ENCODE measurements around the gene EAF2.
"Not testable (repeated sequence)": the region's sequence is repeated elsewhere in the genome, so short reads cannot be mapped to it uniquely, and the experiment has no call there.

The EAF2 gene

GRCh38 chr3:121822973-121823372 lies 12.0 kb upstream of the EAF2 start:
- H2AFZ ChIP-seq (ENCODE audit: low read depth, low read length) = no peak overlapping the region
- no peaks in the 10 kb centered on the region for H3K4me1 ChIP-seq (ENCODE audit: insufficient read depth, low read length)
- no peak overlapping the region for H3K4me3 ChIP-seq (ENCODE audit: low read length)
- H3K9me3 ChIP-seq (ENCODE audit: low read length) = peaks cover 28% of the 10 kb centered on the region
- H3K36me3 ChIP-seq (ENCODE audit: insufficient read depth, low read length) = peaks cover 63% of the 10 kb centered on the region
- H3K27me3 ChIP-seq (ENCODE audit: insufficient read depth, low read length) = no peaks in the 10 kb centered on the region

- no peaks in the 10 kb centered on the region for H3K27me3 ChIP-seq (ENCODE audit: insufficient read depth, low read length)
- H3K36me3 ChIP-seq (ENCODE audit: insufficient read depth, low read length) = peaks cover 31% of the 10 kb centered on the region
- peaks cover 18% of the 10 kb centered on the region for H3K4me1 ChIP-seq (ENCODE audit: insufficient read depth, low read length)
- H3K9me3 ChIP-seq (ENCODE audit: low read length) = no peaks in the 10 kb centered on the region
- peak overlapping the region; percentile 86 for H2AFZ ChIP-seq (ENCODE audit: low read depth, low read length)
- peak overlapping the region; percentile 93 for H3K4me3 ChIP-seq (ENCODE audit: low read length)
Measured at GRCh38 chr3:121834157-121834670, 795 bp upstream of the EAF2 start.

- Histone ChIP-seq H3K9me3 (ENCODE audit: low read length) (no peaks in the 10 kb centered on the region), H3K27me3 (ENCODE audit: insufficient read depth, low read length) (no peaks in the 10 kb centered on the region), H3K36me3 (ENCODE audit: insufficient read depth, low read length) (peaks cover 27% of the 10 kb centered on the region), H3K4me1 (ENCODE audit: insufficient read depth, low read length) (peaks cover 18% of the 10 kb centered on the region), H3K4me3 (ENCODE audit: low read length) (peak overlapping the region; percentile 93), H2AFZ (ENCODE audit: low read depth, low read length) (peak overlapping the region; percentile 86)
Measured at GRCh38 chr3:121835465-121835801, 424 bp downstream of the EAF2 start.

GRCh38 chr3:121836064-121836463 lies 1.1 kb downstream of the EAF2 start:
- H3K9me3 ChIP-seq (ENCODE audit: low read length) = no peaks in the 10 kb centered on the region
- H2AFZ ChIP-seq (ENCODE audit: low read depth, low read length) = no peak overlapping the region
- H3K4me3 ChIP-seq (ENCODE audit: low read length) = peak overlapping the region; percentile 93
- peaks cover 21% of the 10 kb centered on the region for H3K36me3 ChIP-seq (ENCODE audit: insufficient read depth, low read length)
- no peaks in the 10 kb centered on the region for H3K27me3 ChIP-seq (ENCODE audit: insufficient read depth, low read length)
- peaks cover 18% of the 10 kb centered on the region for H3K4me1 ChIP-seq (ENCODE audit: insufficient read depth, low read length)

GRCh38 chr3:121836481-121836880 lies 1.5 kb downstream of the EAF2 start:
- H3K9me3 ChIP-seq (ENCODE audit: low read length) = no peaks in the 10 kb centered on the region
- H3K4me3 ChIP-seq (ENCODE audit: low read length) = no peak overlapping the region
- peaks cover 18% of the 10 kb centered on the region for H3K4me1 ChIP-seq (ENCODE audit: insufficient read depth, low read length)
- no peak overlapping the region for H2AFZ ChIP-seq (ENCODE audit: low read depth, low read length)
- H3K36me3 ChIP-seq (ENCODE audit: insufficient read depth, low read length) = peaks cover 17% of the 10 kb centered on the region
- no peaks in the 10 kb centered on the region for H3K27me3 ChIP-seq (ENCODE audit: insufficient read depth, low read length)

- H3K4me3 ChIP-seq (ENCODE audit: low read length) = no peak overlapping the region
- H3K9me3 ChIP-seq (ENCODE audit: low read length) = peaks cover 1% of the 10 kb centered on the region
- H3K27me3 ChIP-seq (ENCODE audit: insufficient read depth, low read length) = no peaks in the 10 kb centered on the region
- peaks cover 7% of the 10 kb centered on the region for H3K4me1 ChIP-seq (ENCODE audit: insufficient read depth, low read length)
- H2AFZ ChIP-seq (ENCODE audit: low read depth, low read length) = no peak overlapping the region
- H3K36me3 ChIP-seq (ENCODE audit: insufficient read depth, low read length) = no peaks in the 10 kb centered on the region
Measured at GRCh38 chr3:121839962-121840361, 5.0 kb downstream of the EAF2 start.

GRCh38 chr3:121844892-121845291 lies 9.9 kb downstream of the EAF2 start:
- no peaks in the 10 kb centered on the region for H3K36me3 ChIP-seq (ENCODE audit: insufficient read depth, low read length)
- H3K27me3 ChIP-seq (ENCODE audit: insufficient read depth, low read length) = no peaks in the 10 kb centered on the region
- no peak overlapping the region for H3K4me3 ChIP-seq (ENCODE audit: low read length)
- H3K9me3 ChIP-seq (ENCODE audit: low read length) = peaks cover 3% of the 10 kb centered on the region
- no peak overlapping the region for H2AFZ ChIP-seq (ENCODE audit: low read depth, low read length)
- H3K4me1 ChIP-seq (ENCODE audit: insufficient read depth, low read length) = peaks cover 4% of the 10 kb centered on the region

- Histone ChIP-seq H3K4me3 (ENCODE audit: low read length) (no peak overlapping the region), H2AFZ (ENCODE audit: low read depth, low read length) (no peak overlapping the region), H3K36me3 (ENCODE audit: insufficient read depth, low read length) (no peaks in the 10 kb centered on the region), H3K27me3 (ENCODE audit: insufficient read depth, low read length) (no peaks in the 10 kb centered on the region), H3K9me3 (ENCODE audit: low read length) (no peaks in the 10 kb centered on the region), H3K4me1 (ENCODE audit: insufficient read depth, low read length) (no peaks in the 10 kb centered on the region)
Measured at GRCh38 chr3:121852256-121852655, 17.2 kb downstream of the EAF2 start.

- Histone ChIP-seq H3K27me3 (ENCODE audit: insufficient read depth, low read length) (no peaks in the 10 kb centered on the region), H3K4me3 (ENCODE audit: low read length) (no peak overlapping the region), H3K4me1 (ENCODE audit: insufficient read depth, low read length) (no peaks in the 10 kb centered on the region), H2AFZ (ENCODE audit: low read depth, low read length) (no peak overlapping the region), H3K9me3 (ENCODE audit: low read length) (no peaks in the 10 kb centered on the region), H3K36me3 (ENCODE audit: insufficient read depth, low read length) (no peaks in the 10 kb centered on the region)
Measured at GRCh38 chr3:121855555-121855954, 20.5 kb downstream of the EAF2 start.

- not testable (repeated sequence) for H3K4me1 ChIP-seq (ENCODE audit: insufficient read depth, low read length); H3K9me3 ChIP-seq (ENCODE audit: low read length); H3K4me3 ChIP-seq (ENCODE audit: low read length); H3K36me3 ChIP-seq (ENCODE audit: insufficient read depth, low read length); H3K27me3 ChIP-seq (ENCODE audit: insufficient read depth, low read length); H2AFZ ChIP-seq (ENCODE audit: low read depth, low read length)
Measured at GRCh38 chr3:121857778-121858177, 22.8 kb downstream of the EAF2 start.

- H3K27me3 ChIP-seq (ENCODE audit: insufficient read depth, low read length); H3K36me3 ChIP-seq (ENCODE audit: insufficient read depth, low read length); H3K9me3 ChIP-seq (ENCODE audit: low read length); H3K4me3 ChIP-seq (ENCODE audit: low read length); H2AFZ ChIP-seq (ENCODE audit: low read depth, low read length); H3K4me1 ChIP-seq (ENCODE audit: insufficient read depth, low read length): not testable (repeated sequence)
Measured at GRCh38 chr3:121863247-121863646, 28.2 kb downstream of the EAF2 start.

- no peak overlapping the region for H3K4me3 ChIP-seq (ENCODE audit: low read length)
- no peaks in the 10 kb centered on the region for H3K36me3 ChIP-seq (ENCODE audit: insufficient read depth, low read length)
- peaks cover 8% of the 10 kb centered on the region for H3K9me3 ChIP-seq (ENCODE audit: low read length)
- no peaks in the 10 kb centered on the region for H3K27me3 ChIP-seq (ENCODE audit: insufficient read depth, low read length)
- H2AFZ ChIP-seq (ENCODE audit: low read depth, low read length) = no peak overlapping the region
- H3K4me1 ChIP-seq (ENCODE audit: insufficient read depth, low read length) = no peaks in the 10 kb centered on the region
Measured at GRCh38 chr3:121863801-121864200, 28.8 kb downstream of the EAF2 start.

GRCh38 chr3:121869736-121870135 lies 34.7 kb downstream of the EAF2 start:
- no peaks in the 10 kb centered on the region for H3K27me3 ChIP-seq (ENCODE audit: insufficient read depth, low read length)
- no peak overlapping the region for H3K4me3 ChIP-seq (ENCODE audit: low read length)
- no peaks in the 10 kb centered on the region for H3K4me1 ChIP-seq (ENCODE audit: insufficient read depth, low read length)
- peaks cover 6% of the 10 kb centered on the region for H3K36me3 ChIP-seq (ENCODE audit: insufficient read depth, low read length)
- H2AFZ ChIP-seq (ENCODE audit: low read depth, low read length) = no peak overlapping the region
- H3K9me3 ChIP-seq (ENCODE audit: low read length) = peaks cover 3% of the 10 kb centered on the region

GRCh38 chr3:121870717-121871116 lies 35.7 kb downstream of the EAF2 start:
- peaks cover 3% of the 10 kb centered on the region for H3K9me3 ChIP-seq (ENCODE audit: low read length)
- H3K4me3 ChIP-seq (ENCODE audit: low read length) = no peak overlapping the region
- no peaks in the 10 kb centered on the region for H3K27me3 ChIP-seq (ENCODE audit: insufficient read depth, low read length)
- no peaks in the 10 kb centered on the region for H3K4me1 ChIP-seq (ENCODE audit: insufficient read depth, low read length)
- peaks cover 6% of the 10 kb centered on the region for H3K36me3 ChIP-seq (ENCODE audit: insufficient read depth, low read length)
- no peak overlapping the region for H2AFZ ChIP-seq (ENCODE audit: low read depth, low read length)
